Osteocyte (in vitro differentiated cells): Measurements from ENCODE around the gene MLLT6. TPM values are rescaled to one million over a fixed set of nuclear protein-coding genes. Genes with fewer than 3 reads are reported as not detected.

Experiments
- DNase-seq: peaks from one replicate; pipeline ENCODE4 v3.0.0; 2021; ENCODE audit warnings: mixed read lengths; ENCODE audit not compliant: unreplicated experiment; ENCODE audit errors: extremely low spot score
- H3K27ac Mint-ChIP-seq: one replicate; pipeline ENCODE4 v1.8.0; 2021; ENCODE audit warnings: mild to moderate bottlenecking, mixed read lengths; ENCODE audit not compliant: unreplicated experiment
- H3K27me3 Mint-ChIP-seq: one replicate; pipeline ENCODE4 v1.8.0; 2021; ENCODE audit warnings: mixed read lengths; ENCODE audit not compliant: unreplicated experiment
- H3K36me3 Mint-ChIP-seq: one replicate; pipeline ENCODE4 v1.8.0; 2021; ENCODE audit warnings: mixed read lengths; ENCODE audit not compliant: unreplicated experiment
- H3K4me1 Mint-ChIP-seq: one replicate; pipeline ENCODE4 v1.8.0; 2021; ENCODE audit warnings: mixed read lengths; ENCODE audit not compliant: unreplicated experiment
- H3K4me3 Mint-ChIP-seq: one replicate; pipeline ENCODE4 v1.8.0; 2021; ENCODE audit warnings: mild to moderate bottlenecking, moderate library complexity, mixed read lengths; ENCODE audit not compliant: unreplicated experiment
- H3K9me3 Mint-ChIP-seq: one replicate; pipeline ENCODE4 v1.8.0; 2021; ENCODE audit warnings: mixed read lengths; ENCODE audit not compliant: unreplicated experiment
- CTCF ChIP-seq: fragments of 200-600 bp; sonication (generic); IDR thresholded peaks from 2 replicates; pipeline ENCODE4 v1.5.0; 2021; ENCODE audit warnings: antibody characterized with exemption, mild to moderate bottlenecking, moderate library complexity
- total RNA-seq: library from RNA; stranded (reverse); gene quantifications from 2 replicates; pipeline ENCODE4 v1.2.1, GENCODE V29; 2021

MLLT6 gene
- total RNA-seq, 1 donor from 2014 or later = 107 TPM

- H3K4me3 Mint-ChIP-seq = no peak overlapping the region
- no peak for DNase-seq
- peaks cover 26% of the 10 kb centered on the region for H3K36me3 Mint-ChIP-seq
- H3K27me3 Mint-ChIP-seq = no peaks in the 10 kb centered on the region
- H3K27ac Mint-ChIP-seq = no peak overlapping the region
- H3K4me1 Mint-ChIP-seq = peaks cover 25% of the 10 kb centered on the region
- H3K9me3 Mint-ChIP-seq = no peaks in the 10 kb centered on the region
- no peak for TF ChIP-seq CTCF
These were observed 4.2 kb downstream of the MLLT6 start for GRCh38 chr17:38709104-38709820.

DNA sequence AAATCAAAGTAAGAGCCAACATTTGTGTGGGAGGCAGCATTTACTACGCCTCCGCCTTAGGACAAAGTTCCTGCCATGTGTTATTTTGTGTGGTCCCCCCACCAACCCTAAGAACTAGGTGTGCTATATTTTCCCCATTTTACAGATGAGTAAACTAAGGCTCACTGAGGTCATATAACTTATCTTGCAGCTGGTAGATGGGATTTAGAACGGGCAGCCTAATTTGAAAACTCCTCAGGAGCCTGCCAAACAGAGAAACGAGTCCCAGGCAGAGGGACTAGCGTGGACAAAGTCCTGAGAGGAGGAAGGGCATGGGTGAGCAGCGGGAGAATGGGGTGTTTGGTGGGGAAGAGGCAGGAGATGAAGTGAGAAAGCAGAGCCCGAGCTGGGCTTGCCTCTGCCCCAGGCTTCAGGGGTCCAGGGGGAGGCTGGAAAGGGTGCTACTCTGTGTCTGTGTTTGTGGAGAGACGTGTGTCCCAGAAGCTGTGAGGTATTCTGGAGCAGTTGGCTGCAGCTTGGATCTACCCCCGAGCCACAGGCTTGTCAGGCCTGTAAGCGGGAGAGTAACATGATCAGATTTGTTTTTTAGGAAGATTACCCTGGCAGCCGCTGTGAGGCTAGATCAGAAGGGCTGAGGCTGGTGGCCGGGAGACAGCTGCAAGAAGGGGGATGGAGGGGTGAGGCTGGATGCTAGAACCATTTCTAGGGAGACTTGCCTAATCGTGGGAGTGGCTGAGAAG lies 5.0 kb downstream of the MLLT6 start:
- Mint-ChIP-seq H3K4me1 (peaks cover 21% of the 10 kb centered on the region), H3K9me3 (no peaks in the 10 kb centered on the region), H3K4me3 (no peak overlapping the region), H3K27me3 (no peaks in the 10 kb centered on the region), H3K36me3 (peaks cover 26% of the 10 kb centered on the region), H3K27ac (peak overlapping the region; percentile 21)
- no peak for DNase-seq
- no peak for TF ChIP-seq CTCF

- no peaks in the 10 kb centered on the region for H3K27me3 Mint-ChIP-seq
- no peak for DNase-seq
- H3K4me3 Mint-ChIP-seq = no peak overlapping the region
- peaks cover 21% of the 10 kb centered on the region for H3K4me1 Mint-ChIP-seq
- TF ChIP-seq CTCF = no peak
- H3K27ac Mint-ChIP-seq = no peak overlapping the region
- H3K9me3 Mint-ChIP-seq = no peaks in the 10 kb centered on the region
- peaks cover 28% of the 10 kb centered on the region for H3K36me3 Mint-ChIP-seq
These were observed 5.5 kb downstream of the MLLT6 start for GRCh38 chr17:38710604-38710962.

GRCh38 chr17:38710985-38711384 lies 5.9 kb downstream of the MLLT6 start:
- Mint-ChIP-seq H3K4me3 (no peak overlapping the region), H3K27ac (no peak overlapping the region), H3K4me1 (peaks cover 21% of the 10 kb centered on the region)

More at GRCh38 chr17:38710985-38711384, 5.9 kb downstream of the MLLT6 start:
- no peak for TF ChIP-seq CTCF
- H3K27me3 Mint-ChIP-seq = no peaks in the 10 kb centered on the region
- peaks cover 29% of the 10 kb centered on the region for H3K36me3 Mint-ChIP-seq
- no peaks in the 10 kb centered on the region for H3K9me3 Mint-ChIP-seq
- no peak for DNase-seq
